Peyer's patch (tissue), 4 donors: ENCODE measurements around the gene CORO7.

ENCODE experiments used
- CTCF ChIP-seq, 6 experiments: fragments of 450-650 bp in 4 of 6; fragments of 200-600 bp in 2 of 6; sonication (generic) in 1 of 6; IDR thresholded peaks; one replicate each; pipeline ENCODE4 v1.5.1; 2017 to 2019; ENCODE audit warnings: antibody characterized with exemption in 6 of 6, mild to moderate bottlenecking in 3 of 6, moderate library complexity in 1 of 6
- POLR2A ChIP-seq, 2 donors: fragments of 450-650 bp; IDR thresholded peaks; one replicate each; pipeline ENCODE4 v1.5.1; 2017; ENCODE audit warnings: antibody characterized with exemption in 2 of 2, mild to moderate bottlenecking in 2 of 2, moderate library complexity in 2 of 2

- TF ChIP-seq POLR2A (IDR thresholded peaks at IDR 0.05), result no peak
- TF ChIP-seq CTCF (IDR thresholded peaks at IDR 0.05), result no peak
Measured at GRCh38 chr16:4437366-4437765, 21.0 kb upstream of the CORO7 start.
